Hepatocyte (in vitro differentiated cells): ENCODE results near the gene CDPF1. TPM values are rescaled to one million over a fixed set of nuclear protein-coding genes. Genes with fewer than 3 reads are reported as not detected.

ENCODE experiments used
- DNase-seq: peaks from one replicate; pipeline ENCODE4 v3.0.0-alpha.2; 2016; ENCODE audit warnings: low spot score
- H2AFZ ChIP-seq: fragments of 200-600 bp; sonication (generic); 2 replicates; pipeline ENCODE4 v1.6.0; 2016; ENCODE audit warnings: antibody characterized with exemption, mild to moderate bottlenecking
- H3K27ac ChIP-seq: fragments of 200-600 bp; sonication (generic); 2 replicates; pipeline ENCODE4 v1.5.1; 2016; ENCODE audit warnings: mild to moderate bottlenecking
- H3K27me3 ChIP-seq: fragments of 200-600 bp; sonication (generic); 2 replicates; pipeline ENCODE4 v1.6.1; 2016
- H3K36me3 ChIP-seq: fragments of 200-600 bp; sonication (generic); replicated peaks from 2 replicates; pipeline ENCODE4 v1.5.1; 2016; ENCODE audit warnings: low read depth; ENCODE audit not compliant: insufficient read depth
- H3K4me1 ChIP-seq: fragments of 200-600 bp; sonication (generic); 2 replicates; pipeline ENCODE4 v1.5.1; 2016; ENCODE audit warnings: mild to moderate bottlenecking, moderate library complexity; ENCODE audit not compliant: insufficient read depth
- H3K4me2 ChIP-seq: fragments of 200-600 bp; sonication (generic); 2 replicates; pipeline ENCODE4 v1.6.0; 2016
- H3K4me3 ChIP-seq: fragments of 200-600 bp; sonication (generic); 2 replicates; pipeline ENCODE4 v1.5.1; 2016; ENCODE audit warnings: mild to moderate bottlenecking
- H3K79me2 ChIP-seq: fragments of 200-600 bp; sonication (generic); 2 replicates; pipeline ENCODE4 v1.6.0; 2017; ENCODE audit warnings: mild to moderate bottlenecking
- H3K9me2 ChIP-seq: fragments of 200-600 bp; sonication (generic); replicated peaks from 2 replicates; pipeline ENCODE4 v1.6.0; 2017; ENCODE audit warnings: mild to moderate bottlenecking; ENCODE audit not compliant: insufficient read depth
- H3K9me3 ChIP-seq: fragments of 200-600 bp; sonication (generic); 2 replicates; pipeline ENCODE4 v1.5.1; 2016; ENCODE audit warnings: low read depth, mild to moderate bottlenecking
- H4K20me1 ChIP-seq: fragments of 200-600 bp; sonication (generic); 2 replicates; pipeline ENCODE4 v1.6.0; 2016; ENCODE audit warnings: mild to moderate bottlenecking; ENCODE audit not compliant: insufficient read depth, poor library complexity, severe bottlenecking
- CTCF ChIP-seq: fragments of 200-600 bp; sonication (generic); IDR thresholded peaks from 2 replicates; pipeline ENCODE4 v1.5.1; 2016; ENCODE audit warnings: antibody characterized with exemption, mild to moderate bottlenecking; ENCODE audit not compliant: poor library complexity
- EZH2 ChIP-seq: fragments of 200-600 bp; sonication (generic); IDR thresholded peaks from 2 replicates; pipeline ENCODE4 v1.6.1; 2016; ENCODE audit warnings: antibody characterized with exemption, mild to moderate bottlenecking, borderline replicate concordance
- EZH2phosphoT487 ChIP-seq: fragments of 200-600 bp; sonication (generic); IDR thresholded peaks from one replicate; pipeline ENCODE4 v1.6.1; 2018; ENCODE audit warnings: antibody characterized with exemption, mild to moderate bottlenecking, low read depth, moderate library complexity; ENCODE audit not compliant: unreplicated experiment, severe bottlenecking
- WGBS: methylation state at CpG from one replicate; pipeline ENCODE4 v1.1.6; 2016; ENCODE audit warnings: low lambda C conversion rate; ENCODE audit errors: missing lambda C conversion rate; 5-methylcytosine and 5-hydroxymethylcytosine counted together
- polyA plus RNA-seq: library from polyadenylated mRNA; unstranded; fragments of >200 nt; fragmentation: Nextera tagmentation; extraction: Ambion mirVana; gene quantifications from 2 replicates; pipeline ENCODE4 v1.2.1, GENCODE V29; 2016
- total RNA-seq: library from RNA; depleted of rRNA; stranded (reverse); fragments of >200 nt; gene quantifications from 2 replicates; pipeline ENCODE4 v1.2.3, GENCODE V29; 2014

Gene CDPF1
- total and polyA plus RNA-seq, 2 experiments from 2014 or later, result 8.2 to 13.6 TPM

- Histone ChIP-seq H3K4me2 (peak overlapping the region; percentile 99), H4K20me1 (no peaks in the 10 kb centered on the region), H3K9me2 (no peaks in the 10 kb centered on the region), H3K9me3 (no peaks in the 10 kb centered on the region), H3K27me3 (no peaks in the 10 kb centered on the region), H3K4me1 (peaks cover 6% of the 10 kb centered on the region), H3K79me2 (peaks cover 6% of the 10 kb centered on the region), H3K36me3 (no peaks in the 10 kb centered on the region), H3K27ac (peak overlapping the region; percentile 88), H2AFZ (peak overlapping the region; percentile 98), H3K4me3 (peak overlapping the region; percentile 88)
- TF ChIP-seq CTCF, result no peak
- no peak for TF ChIP-seq EZH2phosphoT487
- no peak for TF ChIP-seq EZH2
- DNase-seq, result no peak
- 74% methylated on average over 25 of the region's 25 CpGs for WGBS
Observed at GRCh38 chr22:46250783-46251125, 661 bp upstream of the CDPF1 start.

- WGBS, result 97% methylated on average over 2 of the region's 2 CpGs
- H3K4me3 ChIP-seq, result no peak overlapping the region
- no peaks in the 10 kb centered on the region for H3K27me3 ChIP-seq
- peaks cover 6% of the 10 kb centered on the region for H3K79me2 ChIP-seq
- no peaks in the 10 kb centered on the region for H3K36me3 ChIP-seq
- H3K9me2 ChIP-seq, result no peaks in the 10 kb centered on the region
- no peaks in the 10 kb centered on the region for H3K9me3 ChIP-seq
- TF ChIP-seq EZH2phosphoT487 (no peak), CTCF (no peak), EZH2 (no peak)
- peaks cover 6% of the 10 kb centered on the region for H3K4me1 ChIP-seq
- H3K27ac ChIP-seq, result no peak overlapping the region
- no peak overlapping the region for H2AFZ ChIP-seq
- no peaks in the 10 kb centered on the region for H4K20me1 ChIP-seq
- no peak overlapping the region for H3K4me2 ChIP-seq
- DNase-seq, result no peak
Observed at GRCh38 chr22:46247443-46247975, 2.6 kb downstream of the CDPF1 start.

GRCh38 chr22:46246178-46246577, 3.9 kb downstream of the CDPF1 start:
- H3K27ac ChIP-seq, result no peak overlapping the region
- H4K20me1 ChIP-seq, result no peaks in the 10 kb centered on the region
- H3K27me3 ChIP-seq, result no peaks in the 10 kb centered on the region
- no peak overlapping the region for H2AFZ ChIP-seq
- no peak overlapping the region for H3K4me2 ChIP-seq
- peaks cover 6% of the 10 kb centered on the region for H3K79me2 ChIP-seq
- H3K4me3 ChIP-seq, result no peak overlapping the region
- no peaks in the 10 kb centered on the region for H3K36me3 ChIP-seq
- no peak for DNase-seq
- H3K9me2 ChIP-seq, result no peaks in the 10 kb centered on the region
- TF ChIP-seq EZH2phosphoT487 (no peak), CTCF (no peak), EZH2 (no peak)
- no peaks in the 10 kb centered on the region for H3K9me3 ChIP-seq
- H3K4me1 ChIP-seq, result peaks cover 6% of the 10 kb centered on the region
- 92% methylated on average over 10 of the region's 10 CpGs for WGBS

GRCh38 chr22:46245511-46245910, 4.6 kb downstream of the CDPF1 start:
- Histone ChIP-seq H3K36me3 (no peaks in the 10 kb centered on the region), H3K4me3 (no peak overlapping the region), H3K9me3 (no peaks in the 10 kb centered on the region), H3K27ac (no peak overlapping the region), H3K9me2 (no peaks in the 10 kb centered on the region), H3K27me3 (no peaks in the 10 kb centered on the region), H3K79me2 (peaks cover 4% of the 10 kb centered on the region), H4K20me1 (no peaks in the 10 kb centered on the region), H2AFZ (no peak overlapping the region), H3K4me2 (no peak overlapping the region), H3K4me1 (peaks cover under 1% of the 10 kb centered on the region)
- 86% methylated on average over 16 of the region's 16 CpGs for WGBS
- DNase-seq, result no peak
- TF ChIP-seq EZH2phosphoT487, result no peak
- no peak for TF ChIP-seq EZH2
- TF ChIP-seq CTCF, result no peak
